Skeletal muscle cell (primary cell): ENCODE data around the gene CPED1.
"Not testable (repeated sequence)": the region's sequence is repeated elsewhere in the genome, so short reads cannot be mapped to it uniquely, and the experiment has no call there.

Source experiments
- DNase-seq: peaks from one replicate; pipeline ENCODE4 v3.0.0-alpha.2; 2010; ENCODE audit warnings: low read depth
- H3K4me3 ChIP-seq: 2 replicates; pipeline ENCODE4 v1.5.1; 2011; ENCODE audit warnings: low read depth, mild to moderate bottlenecking, control low read depth, low read length, moderate library complexity

The CPED1 gene

DNA sequence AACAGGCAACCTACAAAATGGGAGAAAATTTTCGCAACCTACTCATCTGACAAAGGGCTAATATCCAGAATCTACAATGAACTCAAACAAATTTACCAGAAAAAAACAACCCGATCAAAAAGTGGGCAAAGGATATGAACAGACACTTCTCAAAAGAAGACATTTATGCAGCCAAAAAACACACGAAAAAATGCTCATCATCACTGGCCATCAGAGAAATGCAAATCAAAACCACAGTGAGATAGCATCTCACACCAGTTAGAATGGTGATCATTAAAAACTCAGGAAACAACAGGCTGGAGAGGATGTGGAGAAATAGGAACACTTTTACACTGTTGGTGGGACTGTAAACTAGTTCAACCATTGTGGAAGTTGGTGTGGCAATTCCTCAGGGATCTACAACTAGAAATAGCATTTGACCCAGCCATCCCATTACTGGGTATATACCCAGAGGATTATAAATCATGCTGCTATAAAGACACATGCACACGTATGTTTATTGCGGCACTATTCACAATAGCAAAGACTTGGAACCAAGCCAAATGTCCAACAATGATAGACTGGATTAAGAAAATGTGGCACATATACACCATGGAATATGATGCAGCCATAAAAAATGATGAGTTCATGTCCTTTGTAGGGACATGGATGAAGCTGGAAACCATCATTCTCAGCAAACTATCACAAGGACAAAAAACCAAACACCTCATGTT lies 264.2 kb downstream of the CPED1 start:
- DNase-seq, H3K4me3 ChIP-seq: not testable (repeated sequence)

DNA sequence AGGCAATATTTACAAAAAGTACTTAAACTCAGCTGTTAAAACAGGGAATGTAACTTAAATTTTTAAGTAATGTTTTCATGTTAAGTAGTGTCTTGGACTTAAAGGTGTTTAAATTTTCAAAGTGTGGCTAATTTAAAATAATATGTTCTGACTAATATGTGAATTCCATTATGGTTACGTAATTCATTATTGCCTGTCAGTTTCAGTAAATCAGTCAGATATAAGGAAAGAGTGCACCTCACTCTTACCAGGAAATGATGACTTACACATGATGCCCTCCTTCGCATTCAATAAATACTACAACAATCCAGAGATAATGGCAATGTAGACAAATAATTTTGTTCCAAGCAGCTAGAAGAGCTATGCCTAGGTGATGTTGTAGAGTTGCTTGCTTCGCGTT lies 271.3 kb downstream of the CPED1 start:
- DNase-seq, result no peak
- H3K4me3 ChIP-seq, result no peak overlapping the region

DNA sequence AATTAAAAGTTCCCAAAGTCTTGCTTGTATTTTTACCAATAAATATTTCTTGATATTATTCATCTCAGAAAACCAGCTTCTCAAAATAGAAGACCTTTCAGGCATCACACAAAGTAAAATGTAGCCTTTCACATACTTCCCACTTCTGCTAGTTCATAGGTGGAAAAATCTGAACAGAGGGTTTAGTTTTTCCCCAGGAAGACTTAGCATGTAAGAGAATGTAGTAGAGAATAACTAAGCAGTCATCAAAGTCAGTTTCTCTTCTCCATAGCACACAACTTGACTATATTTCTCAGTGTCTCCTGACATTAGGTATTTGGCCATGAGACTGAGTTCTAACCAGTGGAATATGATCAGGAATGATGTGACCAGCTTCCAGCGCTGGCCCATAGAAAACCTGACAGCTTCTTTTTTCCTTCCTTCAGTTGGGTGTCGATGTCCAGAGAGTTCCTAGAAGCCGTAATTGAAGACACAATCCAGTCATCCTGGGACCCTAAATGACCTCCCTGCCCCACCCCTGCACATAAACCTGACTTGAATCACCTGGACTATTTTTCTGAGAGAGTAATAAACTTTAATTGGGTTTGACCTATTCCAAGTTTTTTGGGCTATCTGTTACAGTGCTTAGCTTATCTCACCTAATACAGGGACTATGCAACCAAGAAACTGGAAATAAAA lies 272.8 kb downstream of the CPED1 start:
- no peak for DNase-seq
- H3K4me3 ChIP-seq, result no peak overlapping the region

DNA sequence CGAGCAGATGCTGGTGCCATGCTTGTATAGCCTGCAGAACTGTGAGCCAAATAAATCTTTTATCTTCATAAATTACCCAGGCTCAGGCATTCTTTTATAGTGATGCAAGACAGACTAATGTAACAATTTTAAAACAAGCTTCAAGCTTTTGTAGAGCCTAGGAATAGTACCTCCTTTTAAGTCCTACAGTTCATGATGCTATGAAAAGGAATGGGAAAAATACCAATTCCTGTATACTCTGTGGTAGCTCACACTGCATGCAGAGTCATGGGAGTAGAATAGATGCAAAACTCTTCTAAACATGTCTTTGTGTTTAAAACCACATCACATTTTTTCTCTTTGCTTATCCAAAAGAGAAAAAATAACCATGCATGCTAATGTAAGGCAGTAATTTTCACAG lies 273.7 kb downstream of the CPED1 start:
- DNase-seq, result no peak
- no peak overlapping the region for H3K4me3 ChIP-seq

DNA sequence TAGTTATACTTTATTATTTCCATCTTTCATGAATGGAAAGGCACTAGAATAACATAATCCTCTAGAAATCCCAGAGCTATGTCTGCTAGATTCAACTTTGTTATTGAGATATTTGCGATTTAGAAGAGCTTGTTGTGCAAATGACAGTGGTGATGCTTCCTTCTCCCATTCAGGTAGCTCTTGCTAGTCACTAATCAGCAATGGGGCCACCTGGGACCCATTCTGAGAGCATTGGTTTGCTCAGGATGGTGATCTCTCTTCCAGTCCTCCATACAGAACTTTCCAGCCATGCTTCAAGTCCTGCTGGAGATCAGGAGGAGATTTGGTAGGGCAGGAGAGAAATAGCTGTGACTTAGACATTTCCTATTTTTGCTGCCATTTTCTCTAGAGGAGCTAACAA lies 274.5 kb downstream of the CPED1 start:
- no peak overlapping the region for H3K4me3 ChIP-seq
- DNase-seq, result no peak

DNA sequence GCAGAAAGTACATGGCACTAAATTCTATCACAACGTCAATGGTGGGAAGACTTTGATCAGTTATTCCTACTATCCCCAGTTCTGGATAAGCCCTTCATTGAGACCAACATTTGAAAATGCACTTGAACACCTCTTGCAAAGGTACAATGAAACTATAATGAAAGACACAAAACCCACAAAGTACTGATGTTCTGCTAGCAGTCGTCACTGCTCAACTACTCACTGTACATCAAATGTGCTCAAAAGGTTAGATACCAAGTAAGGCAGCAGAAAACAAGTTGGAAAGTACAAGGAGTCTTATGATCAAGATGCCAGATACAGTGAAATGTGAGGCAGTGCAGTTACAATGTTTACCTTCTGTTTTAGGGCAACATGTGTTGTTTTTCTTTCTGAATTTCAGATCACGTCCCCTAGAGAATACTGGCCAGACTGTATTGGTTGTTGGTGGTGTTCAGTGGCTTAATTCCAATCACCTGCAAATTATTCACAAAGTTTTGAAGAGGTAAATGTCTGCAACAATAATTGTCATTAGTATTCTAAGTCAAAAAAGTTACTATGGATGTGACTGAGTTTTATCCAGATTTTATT lies 277.9 kb downstream of the CPED1 start:
- no peak for DNase-seq
- no peak overlapping the region for H3K4me3 ChIP-seq

DNA sequence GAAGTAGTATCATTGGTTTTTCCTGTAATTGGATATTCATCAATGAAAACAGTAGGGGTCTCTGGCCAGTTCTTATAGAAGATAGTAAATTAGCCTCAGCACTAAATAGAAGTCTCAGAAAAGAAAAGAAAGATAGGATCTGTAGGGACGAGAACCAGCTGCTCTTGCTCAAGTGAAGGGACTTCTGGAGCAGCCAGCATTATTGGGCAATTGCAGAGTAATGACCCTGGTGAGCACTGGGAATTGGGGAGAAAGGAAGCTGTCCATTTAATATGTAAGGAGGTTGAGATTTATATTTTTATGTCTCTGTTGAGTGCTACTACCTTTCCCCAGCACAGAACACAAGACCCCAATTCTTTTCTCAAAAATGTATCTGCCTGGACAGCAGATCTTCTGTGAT lies 279.1 kb downstream of the CPED1 start:
- H3K4me3 ChIP-seq, result no peak overlapping the region
- DNase-seq, result no peak

DNA sequence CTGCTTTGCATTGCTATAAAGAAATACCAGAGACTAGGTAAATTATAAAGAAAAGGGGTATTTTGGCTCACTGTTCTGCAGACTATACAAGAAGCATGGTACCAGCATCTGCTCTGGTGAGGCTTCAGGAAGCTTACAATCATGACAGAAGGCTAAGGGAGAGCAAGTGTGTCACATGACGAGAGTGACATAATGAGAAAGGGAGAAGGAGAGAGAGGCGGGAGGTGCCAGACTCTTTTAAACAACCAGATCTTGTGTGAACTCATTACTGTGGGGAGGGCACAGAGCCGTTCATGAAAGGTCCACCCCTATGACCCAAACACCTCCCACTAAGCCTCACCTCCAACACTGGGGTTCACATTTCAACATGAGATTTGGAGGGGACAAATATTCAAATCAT lies 281.3 kb downstream of the CPED1 start:
- DNase-seq, result no peak
- no peak overlapping the region for H3K4me3 ChIP-seq

DNA sequence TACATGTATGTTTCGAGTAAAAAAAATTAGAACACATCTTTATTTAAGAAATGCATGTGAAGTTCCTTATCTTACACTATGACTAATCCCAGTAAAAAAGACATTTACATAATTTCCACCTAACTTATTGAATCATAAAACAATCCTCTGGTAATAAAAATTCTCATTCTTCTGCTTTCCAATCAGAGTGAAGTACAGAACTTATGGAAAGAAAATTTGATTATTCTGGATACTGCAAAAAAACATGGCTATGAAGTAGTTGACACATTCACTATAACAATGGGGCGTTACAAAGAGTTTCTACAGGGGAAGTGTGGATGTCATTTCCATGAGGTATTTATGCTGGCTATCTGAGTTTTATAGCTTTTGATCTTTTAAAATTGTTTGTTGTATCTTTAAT lies 282.6 kb downstream of the CPED1 start:
- no peak for DNase-seq
- no peak overlapping the region for H3K4me3 ChIP-seq

DNA sequence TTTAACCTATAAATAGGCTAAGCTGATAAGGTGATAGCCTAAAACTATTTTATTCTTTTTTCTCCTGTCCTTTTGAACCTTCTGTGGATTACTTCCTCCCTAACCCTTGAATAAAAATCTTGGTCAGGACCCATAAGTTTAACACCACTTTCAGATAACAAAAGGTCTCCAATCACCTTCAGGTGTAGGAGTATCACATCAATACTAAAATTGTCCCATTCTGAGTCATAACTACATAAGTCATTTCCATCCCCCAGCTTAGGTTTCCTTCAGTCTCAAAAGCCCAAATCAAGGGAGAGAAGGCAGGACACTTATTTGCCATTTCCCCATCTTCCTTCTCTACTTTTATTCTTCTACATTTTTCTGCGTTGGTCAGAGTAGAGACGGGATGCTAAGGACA lies 283.4 kb downstream of the CPED1 start:
- no peak for DNase-seq
- H3K4me3 ChIP-seq, result no peak overlapping the region

DNA sequence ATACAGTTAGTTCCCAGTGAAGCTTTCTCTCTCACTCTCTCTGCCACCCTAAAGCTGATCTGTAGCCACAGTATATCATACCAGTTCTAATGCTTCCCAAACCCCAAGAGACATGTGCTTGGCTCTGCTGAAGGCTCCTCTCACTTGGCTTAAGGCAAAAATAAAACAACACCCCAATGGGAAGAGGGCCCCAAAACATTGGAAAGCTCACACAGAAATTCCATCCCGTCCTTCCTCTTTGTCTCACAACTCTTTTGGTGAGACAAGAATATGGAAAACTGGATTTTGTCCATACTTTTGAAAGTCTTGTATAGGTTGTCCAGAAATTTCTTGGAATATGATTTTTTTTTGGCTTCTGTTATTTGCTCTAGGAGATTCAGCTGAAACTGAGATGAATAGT lies 284.2 kb downstream of the CPED1 start:
- DNase-seq, result no peak
- H3K4me3 ChIP-seq, result no peak overlapping the region

DNA sequence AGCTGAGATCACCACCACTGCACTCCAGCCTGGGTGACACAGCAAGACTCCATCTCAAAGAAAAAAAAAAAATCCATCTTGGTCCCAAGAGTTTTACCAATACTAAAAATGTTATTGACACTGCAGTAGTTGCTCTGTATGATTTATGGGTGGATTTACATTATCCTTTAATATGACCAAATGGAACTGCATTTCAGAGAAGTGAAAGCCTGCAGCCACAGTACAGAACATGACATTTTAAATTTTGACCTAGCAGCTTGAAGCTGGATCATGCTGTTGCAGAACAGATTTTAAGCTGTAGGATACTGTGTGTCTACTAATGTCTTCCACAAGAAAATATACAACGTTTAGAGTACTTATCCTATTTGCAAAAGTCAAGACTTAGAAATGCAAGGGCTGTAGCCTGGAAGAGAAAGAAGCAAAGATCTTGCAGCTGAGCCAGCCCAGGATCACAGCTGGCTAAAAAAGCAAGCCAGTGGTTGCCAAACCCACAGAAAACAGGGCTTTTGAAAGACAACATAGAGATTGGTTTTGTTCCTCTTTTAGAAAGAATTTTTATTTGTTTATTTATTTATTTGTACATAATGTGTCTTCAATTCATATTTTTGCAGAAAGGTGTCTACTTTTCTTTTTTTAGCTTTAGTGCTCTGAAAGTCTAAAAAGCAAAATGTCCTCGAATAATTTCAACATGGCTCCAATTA lies 285.1 kb downstream of the CPED1 start:
- DNase-seq, result no peak
- no peak overlapping the region for H3K4me3 ChIP-seq

DNA sequence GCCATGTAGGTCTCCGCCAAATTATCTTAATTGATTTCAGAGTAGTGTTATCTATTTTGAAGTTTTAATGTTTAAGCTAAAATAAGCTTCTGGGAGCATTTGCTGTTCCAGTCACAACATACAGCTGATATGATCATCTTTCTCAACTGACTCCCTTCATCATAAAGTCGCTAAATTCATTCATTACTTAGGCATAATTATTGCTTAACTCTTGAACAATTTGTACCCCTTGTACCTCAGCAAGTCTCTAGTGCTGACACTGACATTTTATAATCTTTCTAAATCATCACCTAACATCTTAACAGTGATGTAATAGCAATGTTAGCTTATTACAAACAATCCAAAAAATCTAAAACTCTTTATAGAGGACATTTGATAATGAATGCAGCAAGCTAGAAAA lies 286.0 kb downstream of the CPED1 start:
- DNase-seq, result no peak
- H3K4me3 ChIP-seq, result no peak overlapping the region

DNA sequence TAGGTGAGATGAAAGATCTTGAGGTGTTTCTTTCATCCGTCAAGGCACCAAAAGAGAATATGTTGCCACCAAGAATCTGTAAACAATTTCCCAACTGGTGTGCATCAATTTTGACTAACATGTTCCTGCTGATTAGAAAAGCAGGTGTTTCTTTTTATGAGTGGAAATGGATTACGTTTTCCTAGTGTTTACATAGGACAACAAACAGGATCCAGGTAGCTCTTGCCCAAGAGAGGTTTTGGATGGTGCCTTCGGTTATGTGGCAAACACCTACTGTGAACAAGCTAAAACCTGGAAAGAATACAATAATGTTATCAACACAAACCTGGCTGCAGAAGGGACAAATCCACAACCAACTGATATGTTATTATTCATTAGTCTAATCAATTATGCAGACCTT lies 286.7 kb downstream of the CPED1 start:
- DNase-seq, result no peak
- H3K4me3 ChIP-seq, result no peak overlapping the region

DNA sequence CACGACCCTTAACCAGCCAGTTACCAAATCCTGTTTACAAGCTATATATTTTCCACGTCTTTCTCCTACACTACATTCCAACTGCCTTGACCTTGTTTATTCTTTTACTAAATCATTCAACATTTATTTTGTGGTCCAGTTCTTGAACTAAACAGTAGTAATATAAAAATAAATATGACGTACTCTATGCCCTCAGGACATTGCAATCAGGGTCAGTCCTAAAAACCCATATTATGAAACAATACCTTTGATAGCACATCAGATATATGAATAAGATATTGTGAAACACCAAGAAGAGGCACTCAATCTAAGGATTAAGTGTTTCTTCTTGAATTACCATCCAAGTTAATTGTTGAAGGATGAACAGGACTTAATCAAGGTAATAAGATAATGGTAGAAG lies 287.8 kb downstream of the CPED1 start:
- H3K4me3 ChIP-seq, result no peak overlapping the region
- no peak for DNase-seq

DNA sequence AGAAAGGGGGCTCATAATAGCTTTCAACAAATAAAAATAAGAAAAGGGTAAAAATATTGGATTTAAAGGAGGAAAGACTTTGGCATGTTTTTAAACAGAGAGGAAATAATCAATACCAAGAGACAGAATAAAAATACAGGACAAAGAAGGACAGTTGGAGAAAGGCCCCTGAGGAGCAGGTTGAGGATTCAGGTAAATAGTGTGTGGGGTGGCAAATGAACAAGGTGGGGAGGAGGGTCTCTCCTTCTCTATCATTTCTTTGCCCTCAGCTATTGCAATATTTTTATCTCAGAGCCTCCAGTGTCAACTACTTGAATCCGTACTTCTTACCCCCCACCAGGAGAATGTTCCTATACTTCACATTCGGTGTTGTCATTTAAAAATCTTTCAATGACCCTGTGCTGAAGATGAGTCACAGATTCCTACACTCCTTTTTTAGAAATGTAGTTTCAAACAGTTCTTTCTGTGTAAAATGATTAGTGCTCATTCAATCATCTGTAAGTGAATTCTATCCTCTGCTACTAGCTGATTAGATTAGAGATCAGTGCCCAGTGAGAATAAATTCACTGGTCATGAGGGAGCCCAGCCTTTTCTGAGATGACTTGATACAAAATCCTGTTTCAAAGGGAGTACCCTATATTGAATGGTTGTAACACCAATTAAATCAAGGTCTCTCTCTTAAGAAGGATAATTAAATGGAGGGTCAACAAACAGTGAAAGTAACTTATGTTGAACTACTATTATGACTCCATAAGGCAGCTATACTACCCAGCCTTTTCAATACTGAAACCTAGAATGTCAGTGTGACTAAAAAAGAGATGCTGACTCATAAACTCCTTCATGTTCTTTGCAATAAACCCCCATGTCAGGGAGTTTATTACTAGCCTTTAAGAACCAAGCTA lies 289.9 kb downstream of the CPED1 start:
- DNase-seq, result no peak
- H3K4me3 ChIP-seq, result no peak overlapping the region

DNA sequence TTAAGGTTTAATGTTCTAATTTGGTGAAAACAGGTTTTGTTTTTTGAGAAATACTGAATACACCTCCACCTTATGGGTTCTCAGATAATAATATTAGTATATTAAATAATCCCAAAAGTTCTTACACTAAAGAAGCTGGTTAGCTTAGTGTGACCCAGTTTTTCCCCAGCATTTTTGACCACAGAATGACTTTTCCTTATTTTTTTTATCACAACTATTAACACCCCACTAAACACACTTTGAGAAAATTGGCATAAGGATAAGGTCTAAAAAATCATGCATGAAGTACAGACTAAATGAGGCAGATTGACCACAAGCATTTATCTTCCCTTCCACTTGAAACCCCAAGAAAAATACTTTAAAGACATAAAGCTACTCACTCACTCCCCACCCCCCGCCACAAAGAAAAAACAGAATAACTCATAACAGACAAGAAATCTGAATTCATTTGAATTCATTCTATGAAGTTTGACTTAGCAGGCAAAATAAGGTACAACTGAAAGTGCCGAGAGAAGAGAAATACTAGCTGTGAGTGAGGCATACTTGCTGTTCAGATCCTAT lies 290.6 kb downstream of the CPED1 start:
- DNase-seq, result no peak

DNA sequence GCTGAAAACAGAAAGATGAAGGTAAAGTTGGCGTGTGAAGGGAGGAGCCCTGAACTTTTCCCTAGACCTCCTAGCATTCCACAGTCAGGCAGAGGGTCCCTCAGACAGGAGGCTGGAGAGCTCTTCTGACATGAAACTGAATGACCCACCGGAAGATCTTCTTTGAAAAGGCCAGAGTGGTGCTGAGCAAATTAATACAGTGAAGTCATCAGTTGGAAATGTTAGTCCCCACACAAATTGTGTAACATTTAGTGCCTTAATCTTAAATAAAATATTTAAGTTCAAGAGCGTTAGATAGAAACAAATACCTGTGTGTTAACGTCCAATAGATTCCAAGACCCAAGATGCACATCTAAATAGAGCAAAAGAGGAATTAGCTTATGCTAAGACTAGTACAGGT lies 291.3 kb downstream of the CPED1 start:
- no peak overlapping the region for H3K4me3 ChIP-seq
- DNase-seq, result no peak

More for the DNA sequence above, 290.6 kb downstream of the CPED1 start:
- no peak overlapping the region for H3K4me3 ChIP-seq

DNA sequence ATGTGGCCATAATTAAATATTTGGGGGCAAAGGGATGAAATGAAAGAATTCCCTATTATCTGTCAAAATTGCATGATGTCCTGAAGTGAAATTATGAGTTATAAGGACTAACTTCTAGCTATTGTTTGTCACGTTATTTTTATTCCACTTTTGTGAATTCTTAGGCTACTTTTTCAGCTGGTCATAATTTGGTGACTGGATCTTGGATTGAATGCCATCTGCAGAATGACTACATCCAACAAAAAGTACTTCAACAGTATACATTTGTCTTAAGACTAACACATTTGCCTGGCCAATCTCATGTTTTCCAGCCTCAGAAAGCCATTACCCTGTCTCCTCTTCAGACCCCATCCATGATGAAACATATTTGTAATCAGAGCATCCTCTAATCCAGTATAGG lies 292.1 kb downstream of the CPED1 start:
- H3K4me3 ChIP-seq, result no peak overlapping the region
- no peak for DNase-seq
